Naive thymus-derived CD4-positive, alpha-beta T cell (primary cell): ENCODE data around the gene GASK1B. TPM values are rescaled to one million over a fixed set of nuclear protein-coding genes. Genes with fewer than 3 reads are reported as not detected.

ENCODE experiments used
- ATAC-seq: fragments of 150-1000 bp; cut with Tn5 transposase; 2 replicates; pipeline ENCODE4 v1.10.0; 2021; ENCODE audit warnings: mild to moderate bottlenecking, moderate library complexity
- CTCF ChIA-PET: fragments of 350-600 bp; sonication (Branson Sonifier 250); formaldehyde crosslinking; loops from one replicate; lab custom pipeline; 2021; ENCODE audit warnings: antibody characterized with exemption; lab: Charles Lee
- POLR2A ChIA-PET: fragments of 350-600 bp; sonication (Branson Sonifier 250); formaldehyde crosslinking; loops from one replicate; lab custom pipeline; 2021; ENCODE audit warnings: antibody characterized with exemption, inconsistent platforms; lab: Charles Lee
- DNase-seq, 9 donors: peaks; one replicate each; pipeline versions ENCODE4 v3.0.0 to v3.0.0-alpha.2; 2020 to 2022; ENCODE audit warnings: mixed read lengths in 1 of 9
- H3K27ac ChIP-seq: one replicate; pipeline ENCODE4 v1.7.0; 2013; ENCODE audit warnings: mild to moderate bottlenecking, low read depth, low read length, moderate library complexity
- H3K27me3 ChIP-seq, 2 donors: one replicate each; pipeline ENCODE4 v1.7.0; 2013; ENCODE audit warnings: low read length in 2 of 2, mild to moderate bottlenecking in 2 of 2, moderate library complexity in 2 of 2; ENCODE audit not compliant: control insufficient read depth in 2 of 2, insufficient read depth in 2 of 2
- H3K36me3 ChIP-seq, 3 experiments: 1 replicate in 2 of 3; 2 replicates in 1 of 3; pipeline ENCODE4 v1.7.0; 2013; ENCODE audit warnings: low read length in 3 of 3, mild to moderate bottlenecking in 3 of 3, moderate library complexity in 1 of 3; ENCODE audit not compliant: insufficient read depth in 3 of 3, control insufficient read depth in 2 of 3
- H3K4me1 ChIP-seq, 2 donors: one replicate each; pipeline ENCODE4 v1.7.0; 2013; ENCODE audit warnings: low read length in 2 of 2, mild to moderate bottlenecking in 2 of 2, moderate library complexity in 1 of 2; ENCODE audit not compliant: control insufficient read depth in 2 of 2, insufficient read depth in 2 of 2
- H3K4me3 ChIP-seq: 2 replicates; pipeline ENCODE4 v1.7.0; 2013; ENCODE audit warnings: mild to moderate bottlenecking, low read length
- H3K9me3 ChIP-seq, 3 experiments: 1 replicate in 2 of 3; 2 replicates in 1 of 3; pipeline ENCODE4 v1.7.0; 2013; ENCODE audit warnings: low read length in 3 of 3; ENCODE audit not compliant: control insufficient read depth in 2 of 3
- H3K27ac Mint-ChIP-seq, 9 donors: one replicate each; pipeline ENCODE4 v1.8.0; 2020 to 2022; ENCODE audit warnings: mixed read lengths in 9 of 9, mild to moderate bottlenecking in 8 of 9, moderate library complexity in 5 of 9, inconsistent platforms in 2 of 9
- H3K27me3 Mint-ChIP-seq, 5 donors: one replicate each; pipeline ENCODE4 v1.8.0; 2021 to 2022; ENCODE audit warnings: mixed read lengths in 5 of 5, mild to moderate bottlenecking in 1 of 5
- H3K36me3 Mint-ChIP-seq, 5 donors: one replicate each; pipeline ENCODE4 v1.8.0; 2020 to 2022; ENCODE audit warnings: mixed read lengths in 5 of 5, mild to moderate bottlenecking in 3 of 5, inconsistent platforms in 1 of 5
- H3K4me1 Mint-ChIP-seq, 7 donors: one replicate each; pipeline ENCODE4 v1.8.0; 2020 to 2022; ENCODE audit warnings: mixed read lengths in 7 of 7, mild to moderate bottlenecking in 3 of 7, inconsistent platforms in 1 of 7
- H3K4me3 Mint-ChIP-seq, 10 donors: one replicate each; pipeline ENCODE4 v1.8.0; 2020 to 2022; ENCODE audit warnings: mild to moderate bottlenecking in 10 of 10, mixed read lengths in 10 of 10, moderate library complexity in 6 of 10, inconsistent platforms in 2 of 10
- H3K9me3 Mint-ChIP-seq, 11 donors: one replicate each; pipeline ENCODE4 v1.8.0; 2020 to 2022; ENCODE audit warnings: mixed read lengths in 11 of 11, mild to moderate bottlenecking in 4 of 11, inconsistent platforms in 1 of 11, moderate library complexity in 1 of 11
- intact Hi-C, 2 donors: fragments of 100-400 bp; cut with micrococcal nuclease; formaldehyde crosslinking; loops; one replicate each; pipeline ENCODE4 v1.15.1; 2023
- polyA plus RNA-seq, 2 donors: library from polyadenylated mRNA; unstranded; fragments of 300-500 nt; fragmentation: Illumina TruSeq; gene quantifications; one replicate each; pipeline ENCODE4 v1.2.3, GENCODE V29; 2021
- total RNA-seq, 6 experiments: library from RNA in 5 of 6; stranded (reverse) in 5 of 6; gene quantifications; 1 replicate in 5 of 6; 2 replicates in 1 of 6; pipeline ENCODE4 v1.2.3 and lab custom pipeline; 2021 to 2026

GASK1B gene
- total and polyA plus RNA-seq, 7 experiments from 2014 or later = 0.06 to 28.2 (median 1.1) TPM; not detected in 1

GRCh38 chr4:158164768-158165213, 8.0 kb downstream of the GASK1B start:
- CTCF ChIA-PET = no interaction called here
- peaks cover 0 to 5% (median 0%) of the 10 kb centered on the region in 7 donors for H3K4me1 Mint-ChIP-seq
- intact Hi-C loops = no loop called here
- H3K27ac Mint-ChIP-seq = no peak overlapping the region
- H3K36me3 Mint-ChIP-seq = no peaks in the 10 kb centered on the region
- Histone ChIP-seq H3K27ac (no peak overlapping the region), H3K4me3 (no peak overlapping the region), H3K9me3 (no peaks in the 10 kb centered on the region), H3K4me1 (no peaks in the 10 kb centered on the region), H3K27me3 (no peaks in the 10 kb centered on the region), H3K36me3 (no peaks in the 10 kb centered on the region)
- no peak overlapping the region for H3K4me3 Mint-ChIP-seq
- ATAC-seq (no peak), DNase-seq (no peak)
- POLR2A ChIA-PET = no interaction called here
- peaks cover 6 to 54% (median 27%) of the 10 kb centered on the region in 5 donors for H3K27me3 Mint-ChIP-seq
- H3K9me3 Mint-ChIP-seq = peaks cover 0 to 5% (median 0%) of the 10 kb centered on the region in 11 donors

GRCh38 chr4:158163941-158164767, 8.7 kb downstream of the GASK1B start:
- H3K27ac ChIP-seq = no peak overlapping the region
- H3K27me3 Mint-ChIP-seq = peaks cover 2 to 50% (median 23%) of the 10 kb centered on the region in 5 donors
- H3K4me1 ChIP-seq = no peaks in the 10 kb centered on the region
- intact Hi-C loops = no loop called here
- no peak for DNase-seq
- POLR2A ChIA-PET = no interaction called here
- CTCF ChIA-PET = no interaction called here
- H3K36me3 Mint-ChIP-seq = no peaks in the 10 kb centered on the region
- H3K36me3 ChIP-seq = no peaks in the 10 kb centered on the region
- no peaks in the 10 kb centered on the region for H3K9me3 ChIP-seq
- no peak for ATAC-seq
- peaks cover 0 to 5% (median 0%) of the 10 kb centered on the region in 7 donors for H3K4me1 Mint-ChIP-seq
- H3K4me3 ChIP-seq = no peak overlapping the region
- H3K27me3 ChIP-seq = no peaks in the 10 kb centered on the region
- no peak overlapping the region for H3K27ac Mint-ChIP-seq
- H3K4me3 Mint-ChIP-seq = no peak overlapping the region
- peaks cover 0 to 5% (median 0%) of the 10 kb centered on the region in 11 donors for H3K9me3 Mint-ChIP-seq

- no peak overlapping the region for H3K4me3 Mint-ChIP-seq
- Histone ChIP-seq H3K9me3 (no peaks in the 10 kb centered on the region), H3K36me3 (no peaks in the 10 kb centered on the region), H3K4me3 (no peak overlapping the region), H3K27me3 (no peaks in the 10 kb centered on the region), H3K27ac (no peak overlapping the region), H3K4me1 (no peaks in the 10 kb centered on the region)
- POLR2A ChIA-PET = interaction anchor here (0.7 kb wide), 1 partner anchor 1093 kb away, joined by 4 read pairs; no protein-coding TSS in a partner anchor
- ATAC-seq = no peak
- peaks cover 0 to 5% (median 0%) of the 10 kb centered on the region in 7 donors for H3K4me1 Mint-ChIP-seq
- H3K9me3 Mint-ChIP-seq = peaks cover 0 to 5% (median 0%) of the 10 kb centered on the region in 11 donors
- H3K27me3 Mint-ChIP-seq = peaks cover 0 to 37% (median 17%) of the 10 kb centered on the region in 5 donors
- intact Hi-C loops = no loop called here
- H3K27ac Mint-ChIP-seq = no peak overlapping the region
- no peaks in the 10 kb centered on the region for H3K36me3 Mint-ChIP-seq
- CTCF ChIA-PET = interaction anchor here (0.7 kb wide), 1 partner anchor 1238 kb away, joined by 3 read pairs; no protein-coding TSS in a partner anchor
- DNase-seq = no peak
Observed at GRCh38 chr4:158162631-158163030, 10.2 kb downstream of the GASK1B start.

- Histone ChIP-seq H3K36me3 (no peaks in the 10 kb centered on the region), H3K4me3 (no peak overlapping the region), H3K27ac (no peak overlapping the region), H3K9me3 (no peaks in the 10 kb centered on the region), H3K4me1 (no peaks in the 10 kb centered on the region), H3K27me3 (no peaks in the 10 kb centered on the region)
- Mint-ChIP-seq H3K27me3 (peaks cover 0 to 29% (median 13%) of the 10 kb centered on the region in 5 donors), H3K4me1 (peaks cover 0 to 5% (median 0%) of the 10 kb centered on the region in 7 donors), H3K4me3 (no peak overlapping the region), H3K36me3 (no peaks in the 10 kb centered on the region), H3K9me3 (peaks cover 0 to 5% (median 0%) of the 10 kb centered on the region in 11 donors), H3K27ac (no peak overlapping the region)
- ATAC-seq (peak; percentile 84), DNase-seq (no peak)
- ChIA-PET CTCF (no interaction called here), POLR2A (no interaction called here)
- intact Hi-C loops = no loop called here
Observed at GRCh38 chr4:158161551-158162354, 11.1 kb downstream of the GASK1B start.

GRCh38 chr4:158159718-158160094, 13.1 kb downstream of the GASK1B start:
- ATAC-seq (no peak), DNase-seq (no peak)
- no peak overlapping the region for H3K4me3 Mint-ChIP-seq
- H3K36me3 Mint-ChIP-seq = no peaks in the 10 kb centered on the region
- Histone ChIP-seq H3K27me3 (no peaks in the 10 kb centered on the region), H3K27ac (no peak overlapping the region), H3K4me1 (no peaks in the 10 kb centered on the region), H3K9me3 (no peaks in the 10 kb centered on the region), H3K4me3 (no peak overlapping the region), H3K36me3 (no peaks in the 10 kb centered on the region)
- H3K27me3 Mint-ChIP-seq = peaks cover 0 to 29% (median 8%) of the 10 kb centered on the region in 5 donors
- CTCF ChIA-PET = no interaction called here
- H3K27ac Mint-ChIP-seq = no peak overlapping the region
- POLR2A ChIA-PET = no interaction called here
- peaks cover 0 to 1% (median 0%) of the 10 kb centered on the region in 7 donors for H3K4me1 Mint-ChIP-seq
- intact Hi-C loops = no loop called here
- peaks cover 0 to 5% (median 0%) of the 10 kb centered on the region in 11 donors for H3K9me3 Mint-ChIP-seq

- Mint-ChIP-seq H3K4me1 (peaks cover 0 to 1% (median 0%) of the 10 kb centered on the region in 7 donors), H3K9me3 (peaks cover 0 to 5% (median 0%) of the 10 kb centered on the region in 11 donors), H3K27ac (no peak overlapping the region), H3K27me3 (peaks cover 0 to 24% (median 7%) of the 10 kb centered on the region in 5 donors), H3K36me3 (no peaks in the 10 kb centered on the region), H3K4me3 (no peak overlapping the region)
- ATAC-seq (no peak), DNase-seq (no peak)
- intact Hi-C loops = no loop called here
- H3K27me3 ChIP-seq = no peaks in the 10 kb centered on the region
- no peaks in the 10 kb centered on the region for H3K4me1 ChIP-seq
- H3K27ac ChIP-seq = no peak overlapping the region
- H3K36me3 ChIP-seq = no peaks in the 10 kb centered on the region
- CTCF ChIA-PET = no interaction called here
- POLR2A ChIA-PET = no interaction called here
- H3K9me3 ChIP-seq = no peaks in the 10 kb centered on the region
- no peak overlapping the region for H3K4me3 ChIP-seq
Observed at GRCh38 chr4:158159054-158159717, 13.6 kb downstream of the GASK1B start.
